ENCODE measurements around the gene LPP.

Gene LPP

GRCh38 chr3:188817103-188817934 is 663.4 kb downstream of the LPP start:
- no peak for DNase-seq (ENCODE audit: low read depth in 2 of 2, low spot score in 1 of 2)

GRCh38 chr3:188817935-188818269 is 663.9 kb downstream of the LPP start:
- no peak for DNase-seq (ENCODE audit: low read depth in 2 of 2, low spot score in 1 of 2)

GRCh38 chr3:188818282-188818681 is 664.3 kb downstream of the LPP start:
- DNase-seq (ENCODE audit: low read depth in 2 of 2, low spot score in 1 of 2) = no peak

GRCh38 chr3:188819939-188820338 is 666.0 kb downstream of the LPP start:
- no peak for DNase-seq (ENCODE audit: low read depth in 2 of 2, low spot score in 1 of 2)

GRCh38 chr3:188822004-188822403 is 668.0 kb downstream of the LPP start:
- no peak for DNase-seq (ENCODE audit: low read depth in 2 of 2, low spot score in 1 of 2)

GRCh38 chr3:188822411-188822810 is 668.5 kb downstream of the LPP start:
- DNase-seq (ENCODE audit: low read depth in 2 of 2, low spot score in 1 of 2) = no peak

GRCh38 chr3:188824566-188824965 is 670.6 kb downstream of the LPP start:
- no peak for DNase-seq (ENCODE audit: low read depth in 2 of 2, low spot score in 1 of 2)

GRCh38 chr3:188825901-188826300 is 671.9 kb downstream of the LPP start:
- no peak for DNase-seq (ENCODE audit: low read depth in 2 of 2, low spot score in 1 of 2)

- no peak for DNase-seq (ENCODE audit: low read depth in 2 of 2, low spot score in 1 of 2)
These were observed 672.6 kb downstream of the LPP start for GRCh38 chr3:188826574-188826973.

- DNase-seq (ENCODE audit: low read depth in 2 of 2, low spot score in 1 of 2) = no peak
These were observed 673.1 kb downstream of the LPP start for GRCh38 chr3:188827103-188827502.

GRCh38 chr3:188827576-188827975 is 673.6 kb downstream of the LPP start:
- no peak for DNase-seq (ENCODE audit: low read depth in 2 of 2, low spot score in 1 of 2)

GRCh38 chr3:188829130-188829529 is 675.2 kb downstream of the LPP start:
- no peak for DNase-seq (ENCODE audit: low read depth in 2 of 2, low spot score in 1 of 2)

- DNase-seq (ENCODE audit: low read depth in 2 of 2, low spot score in 1 of 2) = no peak
These were observed 675.6 kb downstream of the LPP start for GRCh38 chr3:188829576-188829975.

GRCh38 chr3:188830893-188831292 is 676.9 kb downstream of the LPP start:
- DNase-seq (ENCODE audit: low read depth in 2 of 2, low spot score in 1 of 2) = no peak

- DNase-seq (ENCODE audit: low read depth in 2 of 2, low spot score in 1 of 2) = no peak
These were observed 678.2 kb downstream of the LPP start for GRCh38 chr3:188832146-188832545.

- no peak for DNase-seq (ENCODE audit: low read depth in 2 of 2, low spot score in 1 of 2)
These were observed 679.2 kb downstream of the LPP start for GRCh38 chr3:188832961-188833721.

GRCh38 chr3:188834349-188834748 is 680.4 kb downstream of the LPP start:
- DNase-seq (ENCODE audit: low read depth in 2 of 2, low spot score in 1 of 2) = no peak

GRCh38 chr3:188839187-188839695 is 685.3 kb downstream of the LPP start:
- no peak for DNase-seq (ENCODE audit: low read depth in 2 of 2, low spot score in 1 of 2)

GRCh38 chr3:188840290-188840689 is 686.3 kb downstream of the LPP start:
- no peak for DNase-seq (ENCODE audit: low read depth in 2 of 2, low spot score in 1 of 2)

- no peak for DNase-seq (ENCODE audit: low read depth in 2 of 2, low spot score in 1 of 2)
These were observed 687.9 kb downstream of the LPP start for GRCh38 chr3:188841906-188842305.

GRCh38 chr3:188842639-188843038 is 688.7 kb downstream of the LPP start:
- no peak for DNase-seq (ENCODE audit: low read depth in 2 of 2, low spot score in 1 of 2)

- DNase-seq (ENCODE audit: low read depth in 2 of 2, low spot score in 1 of 2) = no peak
These were observed 690.1 kb downstream of the LPP start for GRCh38 chr3:188844096-188844495.

Measured in stimulated activated CD8-positive, alpha-beta memory T cell treated with anti-CD3 and anti-CD28 coated beads, Interleukin-4, amount 100 ng/mL, for 4 hours (primary cell).